Kidney glomerular epithelial cell (primary cell): ENCODE measurements around the gene DDX52.
A peak's percentile ranks its signal among the peaks of the same experiment; 100 is the strongest.
"Not testable (repeated sequence)": the region's sequence is repeated elsewhere in the genome, so short reads cannot be mapped to it uniquely, and the experiment has no call there.

Experiments
- DNase-seq: peaks from one replicate; lab custom pipeline; 2025; lab: John Stamatoyannopoulos, UW

Gene DDX52

GRCh38 chr17:37643118-37643766, at the start of gene DDX52:
TSS of gene DDX52 (minus strand) at chr17:37643446. CDS start at chr17:37643420, 26 bp downstream.
- DNase-seq = peak; percentile 92

GRCh38 chr17:37691807-37692206, 48.6 kb upstream of the DDX52 start:
- DNase-seq = no peak

GRCh38 chr17:37689317-37689716, 46.1 kb upstream of the DDX52 start:
- DNase-seq = no peak

GRCh38 chr17:37683454-37683984, 40.3 kb upstream of the DDX52 start:
- no peak for DNase-seq

GRCh38 chr17:37682007-37682406, 38.8 kb upstream of the DDX52 start:
- no peak for DNase-seq

- DNase-seq = not testable (repeated sequence)
These were observed 36.7 kb upstream of the DDX52 start for GRCh38 chr17:37679995-37680394.

- DNase-seq = no peak
These were observed 34.8 kb upstream of the DDX52 start for GRCh38 chr17:37678036-37678435.

- DNase-seq = no peak
These were observed 33.8 kb upstream of the DDX52 start for GRCh38 chr17:37677021-37677420.

- DNase-seq = peak; percentile 87
These were observed 33.1 kb upstream of the DDX52 start for GRCh38 chr17:37676115-37676925.

- DNase-seq = no peak
These were observed 31.3 kb upstream of the DDX52 start for GRCh38 chr17:37674511-37674910.

GRCh38 chr17:37673386-37673785, 30.1 kb upstream of the DDX52 start:
- DNase-seq = no peak

- DNase-seq = no peak
These were observed 29.4 kb upstream of the DDX52 start for GRCh38 chr17:37672548-37673078.

- peak; percentile 93 for DNase-seq
These were observed 28.7 kb upstream of the DDX52 start for GRCh38 chr17:37671824-37672547.

GRCh38 chr17:37671028-37671823, 28.0 kb upstream of the DDX52 start:
- DNase-seq = no peak

- DNase-seq = no peak
These were observed 23.8 kb upstream of the DDX52 start for GRCh38 chr17:37667039-37667438.

GRCh38 chr17:37664214-37664613, 21.0 kb upstream of the DDX52 start:
- DNase-seq = no peak

- no peak for DNase-seq
These were observed 19.1 kb upstream of the DDX52 start for GRCh38 chr17:37662353-37662752.

- no peak for DNase-seq
These were observed 18.3 kb upstream of the DDX52 start for GRCh38 chr17:37661400-37662014.

GRCh38 chr17:37659925-37660324, 16.7 kb upstream of the DDX52 start:
- DNase-seq = no peak

- no peak for DNase-seq
These were observed 14.0 kb upstream of the DDX52 start for GRCh38 chr17:37657202-37657601.

GRCh38 chr17:37651849-37652248, 8.6 kb upstream of the DDX52 start:
- DNase-seq = no peak
